ENCODE measurements around the gene DYSF. TPM values are rescaled to one million over a fixed set of nuclear protein-coding genes. Genes with fewer than 3 reads are reported as not detected.

Gene DYSF
- total RNA-seq, 1 experiment from 2014 or later = 0.89 TPM

GRCh38 chr2:71481111-71481510 lies 27.8 kb downstream of the DYSF start:
- DNase-seq (ENCODE audit: low read depth, low spot score) = no peak
- Histone ChIP-seq H3K9me2 (ENCODE audit: insufficient read depth) (no peaks in the 10 kb centered on the region), H3K4me1 (ENCODE audit: control insufficient read depth in 1 of 2, insufficient read depth in 2 of 2, low read length in 2 of 2) (peaks cover 0 to 6% of the 10 kb centered on the region in 2 experiments; a peak in 1 of 4 replicates), H3K4me3 (replicated peaks in 1 of 2; ENCODE audit: low read depth in 1 of 2, low read length in 2 of 2) (no peak overlapping the region), H3K27ac (ENCODE audit: low read depth, low read length) (no peak overlapping the region), H4K20me1 (ENCODE audit: insufficient read depth) (no peaks in the 10 kb centered on the region), H3K79me2 (ENCODE audit: insufficient read depth, low read length) (no peaks in the 10 kb centered on the region), H3K9me3 (ENCODE audit: control insufficient read depth in 1 of 2, insufficient read depth in 1 of 2, low read depth in 1 of 2, low read length in 2 of 2) (no peaks in the 10 kb centered on the region), H2AFZ (ENCODE audit: low read depth, low read length, poor library complexity, severe bottlenecking) (no peak overlapping the region), H3K9ac (ENCODE audit: low read length) (no peak overlapping the region), H3K36me3 (ENCODE audit: control insufficient read depth in 1 of 2, insufficient read depth in 2 of 2, low read length in 2 of 2) (no peaks in the 10 kb centered on the region), H3K4me2 (ENCODE audit: low read length) (no peak overlapping the region), H3K27me3 (ENCODE audit: insufficient read depth, low read length) (peaks cover 3% of the 10 kb centered on the region; the same call in 1 of the 2 replicates)
- TF ChIP-seq ZNF274 (IDR thresholded peaks at IDR 0.05; ENCODE audit: low read depth, low read length) (no peak), YY1 (IDR thresholded peaks at IDR 0.05; ENCODE audit: extremely low read depth, insufficient replicate concordance, low read depth, low read length) (no peak), TCF7L2 (IDR thresholded peaks at IDR 0.05; ENCODE audit: borderline replicate concordance, extremely low read depth, insufficient read depth, insufficient read length) (no peak), EZH2phosphoT487 (IDR thresholded peaks at IDR 0.05; ENCODE audit: borderline replicate concordance) (no peak), EGR1 (IDR thresholded peaks at IDR 0.05; ENCODE audit: low read depth) (no peak)
- BruUV-seq (replicated peaks) = no TSS peak
- POLR2A ChIA-PET = no interaction called here
- intact Hi-C loops (cut with micrococcal nuclease) = no loop called here
- CTCF ChIA-PET = no interaction called here
- RAD21 ChIA-PET (ENCODE audit: low non-redundant PET in 1 of 2, low total read pairs in 2 of 2, uncharacterized antibody in 2 of 2, unreplicated experiment in 2 of 2) = no interaction called here
- ATAC-seq = no peak

GRCh38 chr2:71482055-71482454 lies 28.7 kb downstream of the DYSF start:
- ATAC-seq (no peak), DNase-seq (ENCODE audit: low read depth, low spot score) (no peak)
- peaks cover 0 to 6% of the 10 kb centered on the region in 2 experiments; a peak in 1 of 4 replicates for H3K4me1 ChIP-seq (ENCODE audit: control insufficient read depth in 1 of 2, insufficient read depth in 2 of 2, low read length in 2 of 2)
- no peaks in the 10 kb centered on the region for H3K9me2 ChIP-seq (ENCODE audit: insufficient read depth)
- BruUV-seq (replicated peaks) = no TSS peak
- TF ChIP-seq CTCF (IDR thresholded peaks at IDR 0.05 in 2 of 3, conservative IDR thresholded peaks at IDR 0.05 in 1 of 3; ENCODE audit: borderline replicate concordance in 1 of 3, insufficient read depth in 1 of 3, low read depth in 2 of 3, low read length in 2 of 3) (0 out of 6 replicates have a peak, but pooled peaks of 1 of the 3 experiments have one; percentile 11), CBX3 (IDR thresholded peaks at IDR 0.05; ENCODE audit: low read depth) (no peak), ZFX (IDR thresholded peaks at IDR 0.05) (no peak), YY1 (IDR thresholded peaks at IDR 0.05; ENCODE audit: extremely low read depth, insufficient replicate concordance, low read depth, low read length) (no peak)
- H3K9me3 ChIP-seq (ENCODE audit: control insufficient read depth in 1 of 2, insufficient read depth in 1 of 2, low read depth in 1 of 2, low read length in 2 of 2) = no peaks in the 10 kb centered on the region
- H3K27ac ChIP-seq (ENCODE audit: low read depth, low read length) = no peak overlapping the region
- no peak overlapping the region for H3K9ac ChIP-seq (ENCODE audit: low read length)
- no peaks in the 10 kb centered on the region for H3K79me2 ChIP-seq (ENCODE audit: insufficient read depth, low read length)
- H2AFZ ChIP-seq (ENCODE audit: low read depth, low read length, poor library complexity, severe bottlenecking) = no peak overlapping the region
- no peaks in the 10 kb centered on the region for H4K20me1 ChIP-seq (ENCODE audit: insufficient read depth)
- no peaks in the 10 kb centered on the region for H3K36me3 ChIP-seq (ENCODE audit: control insufficient read depth in 1 of 2, insufficient read depth in 2 of 2, low read length in 2 of 2)
- intact Hi-C loops (cut with micrococcal nuclease) = no loop called here
- ChIA-PET POLR2A (no interaction called here), CTCF (interaction anchor here (0.9 kb wide), 1 partner anchor 22 kb away, joined by 3 read pairs; no protein-coding TSS in a partner anchor), RAD21 (ENCODE audit: low non-redundant PET in 1 of 2, low total read pairs in 2 of 2, uncharacterized antibody in 2 of 2, unreplicated experiment in 2 of 2) (interaction anchor here in 1 of 2 experiments (1.1 kb wide), 1 partner anchor 183 kb away, joined by 4 read pairs; no protein-coding TSS in a partner anchor)
- peaks cover 3% of the 10 kb centered on the region; the same call in 1 of the 2 replicates for H3K27me3 ChIP-seq (ENCODE audit: insufficient read depth, low read length)
- no peak overlapping the region for H3K4me2 ChIP-seq (ENCODE audit: low read length)
- H3K4me3 ChIP-seq (replicated peaks in 1 of 2; ENCODE audit: low read depth in 1 of 2, low read length in 2 of 2) = no peak overlapping the region
